Fibroblast of lung (primary cell): ENCODE measurements around the gene DDIT4. TPM values are rescaled to one million over a fixed set of nuclear protein-coding genes. Genes with fewer than 3 reads are reported as not detected.

Experiments
- DNase-seq, 2 donors: peaks; one replicate each; pipeline versions ENCODE4 v3.0.0 to v3.0.0-alpha.2; 2010; ENCODE audit warnings: low read depth in 2 of 2
- H2AFZ ChIP-seq: 2 replicates; pipeline ENCODE4 v1.5.1; 2012; ENCODE audit warnings: low read length, control low read depth, inconsistent platforms
- H3K27ac ChIP-seq: 2 replicates; pipeline ENCODE4 v1.5.1; 2011; ENCODE audit warnings: low read length, control low read depth; ENCODE audit not compliant: insufficient read depth
- H3K27me3 ChIP-seq: 2 replicates; pipeline ENCODE4 v1.5.1; 2011; ENCODE audit warnings: mild to moderate bottlenecking, low read length; ENCODE audit not compliant: control insufficient read depth, insufficient read depth
- H3K36me3 ChIP-seq: 2 replicates; pipeline ENCODE4 v1.5.1; 2011; ENCODE audit warnings: low read length; ENCODE audit not compliant: control insufficient read depth, insufficient read depth
- H3K4me1 ChIP-seq: 2 replicates; pipeline ENCODE4 v1.5.1; 2011; ENCODE audit warnings: low read length; ENCODE audit not compliant: control insufficient read depth, insufficient read depth; ENCODE audit errors: extremely low read depth
- H3K4me2 ChIP-seq: 2 replicates; pipeline ENCODE4 v1.5.1; 2011; ENCODE audit warnings: low read length, control low read depth; ENCODE audit not compliant: insufficient read depth; ENCODE audit errors: extremely low read depth
- H3K4me3 ChIP-seq, 4 experiments: fragments of 200-600 bp in 1 of 4; sonication (generic) in 1 of 4; replicated peaks in 1 of 4; 2 replicates each; pipeline ENCODE4 v1.5.1; 2011 to 2016; ENCODE audit warnings: low read length in 4 of 4, low read depth in 3 of 4, mild to moderate bottlenecking in 3 of 4, control low read depth in 2 of 4, inconsistent platforms in 1 of 4, mixed read lengths in 1 of 4; ENCODE audit not compliant: insufficient read depth in 1 of 4; ENCODE audit errors: control extremely low read depth in 1 of 4
- H3K79me2 ChIP-seq: 2 replicates; pipeline ENCODE4 v1.5.1; 2012; ENCODE audit warnings: mild to moderate bottlenecking, low read length, inconsistent platforms; ENCODE audit not compliant: control insufficient read depth, insufficient read depth
- H3K9ac ChIP-seq: 2 replicates; pipeline ENCODE4 v1.5.1; 2011; ENCODE audit warnings: mild to moderate bottlenecking, low read length, control low read depth; ENCODE audit not compliant: insufficient read depth
- H3K9me3 ChIP-seq: 2 replicates; pipeline ENCODE4 v1.5.1; 2012; ENCODE audit warnings: low read depth, low read length; ENCODE audit not compliant: control insufficient read depth, insufficient read depth
- H4K20me1 ChIP-seq: 2 replicates; pipeline ENCODE4 v1.5.1; 2011; ENCODE audit warnings: low read length; ENCODE audit not compliant: control insufficient read depth, insufficient read depth; ENCODE audit errors: extremely low read depth
- EZH2 ChIP-seq: IDR thresholded peaks from 2 replicates; pipeline ENCODE4 v1.5.1; 2012; ENCODE audit warnings: low read length, control low read depth, mild to moderate bottlenecking; ENCODE audit errors: missing control alignments
- polyA plus RNA-seq, 2 donors: library from polyadenylated mRNA; depleted of rRNA in 1 of 2; stranded (reverse) in 1 of 2; unstranded in 1 of 2; fragments of >200 nt; gene quantifications; 2 replicates each; pipeline ENCODE4 v1.2.1, GENCODE V29; 2011 to 2012; ENCODE audit warnings: missing spikeins in 1 of 2
- total RNA-seq: library from RNA; depleted of rRNA; stranded (reverse); fragments of >200 nt; gene quantifications from 2 replicates; pipeline ENCODE4 v1.2.1, GENCODE V29; 2014
- TF ChIP-seq, protein P1 (sequence below), 2 donors: IDR thresholded peaks in 1 of 2; conservative IDR thresholded peaks in 1 of 2; 1 replicate in 1 of 2; 2 replicates in 1 of 2; pipeline ENCODE4 v1.5.1; 2011 to 2012; ENCODE audit warnings: low read length in 2 of 2, control low read depth in 1 of 2, inconsistent platforms in 1 of 2, low read depth in 1 of 2, mild to moderate bottlenecking in 1 of 2

DDIT4 gene
- total and polyA plus RNA-seq, 2 donors (not counting 1 experiment from before 2014, with no cell fraction given) = 51.3 to 662 TPM

DNA sequence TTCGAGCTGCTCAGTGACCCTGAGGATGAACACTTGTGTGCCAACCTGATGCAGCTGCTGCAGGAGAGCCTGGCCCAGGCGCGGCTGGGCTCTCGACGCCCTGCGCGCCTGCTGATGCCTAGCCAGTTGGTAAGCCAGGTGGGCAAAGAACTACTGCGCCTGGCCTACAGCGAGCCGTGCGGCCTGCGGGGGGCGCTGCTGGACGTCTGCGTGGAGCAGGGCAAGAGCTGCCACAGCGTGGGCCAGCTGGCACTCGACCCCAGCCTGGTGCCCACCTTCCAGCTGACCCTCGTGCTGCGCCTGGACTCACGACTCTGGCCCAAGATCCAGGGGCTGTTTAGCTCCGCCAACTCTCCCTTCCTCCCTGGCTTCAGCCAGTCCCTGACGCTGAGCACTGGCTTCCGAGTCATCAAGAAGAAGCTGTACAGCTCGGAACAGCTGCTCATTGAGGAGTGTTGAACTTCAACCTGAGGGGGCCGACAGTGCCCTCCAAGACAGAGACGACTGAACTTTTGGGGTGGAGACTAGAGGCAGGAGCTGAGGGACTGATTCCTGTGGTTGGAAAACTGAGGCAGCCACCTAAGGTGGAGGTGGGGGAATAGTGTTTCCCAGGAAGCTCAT, 1.1 kb downstream of the DDIT4 start:
- Histone ChIP-seq H3K9ac (peak overlapping the region; percentile 74), H3K9me3 (no peaks in the 10 kb centered on the region), H3K4me3 (peak overlapping the region; percentile 60 to 98 (median 94)), H2AFZ (no peak overlapping the region), H3K79me2 (peaks cover 20% of the 10 kb centered on the region), H3K27ac (peak overlapping the region; percentile 88), H3K4me2 (peak overlapping the region; percentile 94), H3K27me3 (no peaks in the 10 kb centered on the region), H3K4me1 (peaks cover 11% of the 10 kb centered on the region), H3K36me3 (peaks cover 10% of the 10 kb centered on the region), H4K20me1 (no peaks in the 10 kb centered on the region)
- DNase-seq = peak; percentile 32 to 82
- TF ChIP-seq EZH2 = no peak
- TF ChIP-seq, protein P1, sequence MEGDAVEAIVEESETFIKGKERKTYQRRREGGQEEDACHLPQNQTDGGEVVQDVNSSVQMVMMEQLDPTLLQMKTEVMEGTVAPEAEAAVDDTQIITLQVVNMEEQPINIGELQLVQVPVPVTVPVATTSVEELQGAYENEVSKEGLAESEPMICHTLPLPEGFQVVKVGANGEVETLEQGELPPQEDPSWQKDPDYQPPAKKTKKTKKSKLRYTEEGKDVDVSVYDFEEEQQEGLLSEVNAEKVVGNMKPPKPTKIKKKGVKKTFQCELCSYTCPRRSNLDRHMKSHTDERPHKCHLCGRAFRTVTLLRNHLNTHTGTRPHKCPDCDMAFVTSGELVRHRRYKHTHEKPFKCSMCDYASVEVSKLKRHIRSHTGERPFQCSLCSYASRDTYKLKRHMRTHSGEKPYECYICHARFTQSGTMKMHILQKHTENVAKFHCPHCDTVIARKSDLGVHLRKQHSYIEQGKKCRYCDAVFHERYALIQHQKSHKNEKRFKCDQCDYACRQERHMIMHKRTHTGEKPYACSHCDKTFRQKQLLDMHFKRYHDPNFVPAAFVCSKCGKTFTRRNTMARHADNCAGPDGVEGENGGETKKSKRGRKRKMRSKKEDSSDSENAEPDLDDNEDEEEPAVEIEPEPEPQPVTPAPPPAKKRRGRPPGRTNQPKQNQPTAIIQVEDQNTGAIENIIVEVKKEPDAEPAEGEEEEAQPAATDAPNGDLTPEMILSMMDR (conservative IDR thresholded peaks at IDR 0.05 in 1 of 2, IDR thresholded peaks at IDR 0.05 in 1 of 2; ENCODE audit: low read depth in 1 of 2, low read length in 2 of 2) = peak; percentile 59 to 73

DNA sequence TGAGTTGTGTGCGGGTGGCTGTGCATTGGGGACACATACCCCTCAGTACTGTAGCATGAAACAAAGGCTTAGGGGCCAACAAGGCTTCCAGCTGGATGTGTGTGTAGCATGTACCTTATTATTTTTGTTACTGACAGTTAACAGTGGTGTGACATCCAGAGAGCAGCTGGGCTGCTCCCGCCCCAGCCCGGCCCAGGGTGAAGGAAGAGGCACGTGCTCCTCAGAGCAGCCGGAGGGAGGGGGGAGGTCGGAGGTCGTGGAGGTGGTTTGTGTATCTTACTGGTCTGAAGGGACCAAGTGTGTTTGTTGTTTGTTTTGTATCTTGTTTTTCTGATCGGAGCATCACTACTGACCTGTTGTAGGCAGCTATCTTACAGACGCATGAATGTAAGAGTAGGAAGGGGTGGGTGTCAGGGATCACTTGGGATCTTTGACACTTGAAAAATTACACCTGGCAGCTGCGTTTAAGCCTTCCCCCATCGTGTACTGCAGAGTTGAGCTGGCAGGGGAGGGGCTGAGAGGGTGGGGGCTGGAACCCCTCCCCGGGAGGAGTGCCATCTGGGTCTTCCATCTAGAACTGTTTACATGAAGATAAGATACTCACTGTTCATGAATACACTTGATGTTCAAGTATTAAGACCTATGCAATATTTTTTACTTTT, 1.8 kb downstream of the DDIT4 start:
- Histone ChIP-seq H2AFZ (no peak overlapping the region), H4K20me1 (no peaks in the 10 kb centered on the region), H3K27ac (peak overlapping the region; percentile 88), H3K9ac (peak overlapping the region; percentile 74), H3K79me2 (peaks cover 20% of the 10 kb centered on the region), H3K4me2 (peak overlapping the region; percentile 94), H3K4me1 (peaks cover 11% of the 10 kb centered on the region), H3K9me3 (no peaks in the 10 kb centered on the region), H3K36me3 (peaks cover 10% of the 10 kb centered on the region), H3K4me3 (peak overlapping the region; percentile 60 to 98 (median 94)), H3K27me3 (no peaks in the 10 kb centered on the region)
- peak in 1 of 2 donors; percentile 63 for DNase-seq
- TF ChIP-seq, protein P1 (conservative IDR thresholded peaks at IDR 0.05 in 1 of 2, IDR thresholded peaks at IDR 0.05 in 1 of 2; ENCODE audit: low read depth in 1 of 2, low read length in 2 of 2) = no peak
- no peak for TF ChIP-seq EZH2

DNA sequence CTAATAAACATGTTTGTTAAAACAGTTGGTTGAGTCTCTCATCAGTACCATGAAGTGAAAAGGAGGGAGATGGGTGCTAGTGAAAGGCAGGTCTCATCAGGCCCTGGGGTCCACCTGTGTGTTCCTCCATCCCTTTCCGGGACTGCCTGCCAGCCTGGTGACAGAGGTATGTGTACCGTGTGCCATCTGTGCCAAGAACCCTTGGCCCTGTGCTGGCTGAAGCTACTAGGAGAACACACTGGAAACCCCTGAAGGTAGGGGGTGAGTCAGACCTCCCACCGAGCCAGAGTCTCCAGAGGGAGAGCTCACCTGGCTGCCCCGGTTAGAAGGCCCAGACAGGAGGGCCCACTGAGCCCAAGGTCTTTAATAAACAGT, 2.3 kb downstream of the DDIT4 start:
- peaks cover 11% of the 10 kb centered on the region for H3K4me1 ChIP-seq
- peak in 1 of 2 donors; percentile 39 for DNase-seq
- peak overlapping the region; percentile 94 for H3K4me2 ChIP-seq
- peaks cover 10% of the 10 kb centered on the region for H3K36me3 ChIP-seq
- no peaks in the 10 kb centered on the region for H3K9me3 ChIP-seq
- no peak for TF ChIP-seq EZH2
- no peak overlapping the region for H3K27ac ChIP-seq
- H4K20me1 ChIP-seq = no peaks in the 10 kb centered on the region
- H3K4me3 ChIP-seq = peak overlapping the region; percentile 60 to 98 (median 94)
- no peak overlapping the region for H2AFZ ChIP-seq
- peaks cover 20% of the 10 kb centered on the region for H3K79me2 ChIP-seq
- no peak overlapping the region for H3K9ac ChIP-seq
- no peaks in the 10 kb centered on the region for H3K27me3 ChIP-seq
